Caco-2 (cell line): ENCODE measurements around the gene CEP83. TPM values are rescaled to one million over a fixed set of nuclear protein-coding genes. Genes with fewer than 3 reads are reported as not detected.

Source experiments
- BruUV-seq: library from RNA; stranded (reverse); fragments of 400-500 nt; replicated peaks from 2 replicates; lab custom pipeline; 2021; lab: Mats Ljungman, UMichigan
- CTCF ChIA-PET: fragments of 300-600 bp; sonication (Branson Sonifier 250); formaldehyde crosslinking; loops from one replicate; lab custom pipeline; 2022; ENCODE audit warnings: antibody characterized with exemption; lab: Charles Lee
- POLR2A ChIA-PET: fragments of 300-600 bp; sonication (Branson Sonifier 250); formaldehyde crosslinking; loops from one replicate; lab custom pipeline; 2022; ENCODE audit warnings: antibody characterized with exemption; lab: Charles Lee
- DNase-seq, 2 experiments: peaks; one replicate each; pipeline versions ENCODE4 v3.0.0 to v3.0.0-alpha.2; 2020 to 2022
- H3K27me3 ChIP-seq: replicated peaks from 2 replicates; pipeline ENCODE4 v1.6.0; 2011; ENCODE audit warnings: low read length; ENCODE audit not compliant: control insufficient read depth, insufficient read depth
- H3K36me3 ChIP-seq: 2 replicates; pipeline ENCODE4 v1.5.1; 2011; ENCODE audit warnings: low read length; ENCODE audit not compliant: control insufficient read depth, insufficient read depth
- H3K4me1 ChIP-seq: fragments of 250-450 bp; sonication (Bioruptor Pico); 2 replicates; pipeline ENCODE4 v1.5.1; 2020; ENCODE audit warnings: mild to moderate bottlenecking
- H3K4me3 ChIP-seq: 2 replicates; pipeline ENCODE4 v1.5.1; 2011; ENCODE audit warnings: low read depth, mild to moderate bottlenecking, control low read depth, low read length
- H3K9me3 ChIP-seq: fragments of 250-450 bp; sonication (Bioruptor Pico); 2 replicates; pipeline ENCODE4 v1.5.1; 2020; ENCODE audit warnings: mild to moderate bottlenecking, moderate library complexity
- H3K27ac Mint-ChIP-seq: one replicate; pipeline ENCODE4 v1.8.0; 2022; ENCODE audit warnings: mixed read lengths; ENCODE audit not compliant: unreplicated experiment
- H3K27me3 Mint-ChIP-seq: one replicate; pipeline ENCODE4 v1.8.0; 2022; ENCODE audit warnings: mixed read lengths; ENCODE audit not compliant: insufficient read depth, unreplicated experiment
- H3K36me3 Mint-ChIP-seq: one replicate; pipeline ENCODE4 v1.8.0; 2022; ENCODE audit warnings: mild to moderate bottlenecking, mixed read lengths; ENCODE audit not compliant: insufficient read depth, unreplicated experiment
- H3K4me1 Mint-ChIP-seq: one replicate; pipeline ENCODE4 v1.8.0; 2022; ENCODE audit warnings: low read depth, mixed read lengths; ENCODE audit not compliant: unreplicated experiment
- H3K4me3 Mint-ChIP-seq: one replicate; pipeline ENCODE4 v1.8.0; 2022; ENCODE audit warnings: mild to moderate bottlenecking, moderate library complexity, mixed read lengths; ENCODE audit not compliant: unreplicated experiment
- H3K9me3 Mint-ChIP-seq: one replicate; pipeline ENCODE4 v1.8.0; 2022; ENCODE audit warnings: mixed read lengths; ENCODE audit not compliant: unreplicated experiment
- intact Hi-C: fragments of 100-400 bp; cut with micrococcal nuclease; formaldehyde crosslinking; loops from one replicate; pipeline ENCODE4 v1.10.0; 2022; ENCODE audit not compliant: unreplicated experiment
- total RNA-seq: library from RNA; stranded (reverse); gene quantifications from 2 replicates; pipeline ENCODE4 v1.2.3, GENCODE V29; 2022
- TF ChIP-seq, protein P1 (sequence below), 2 experiments: fragments of 200-600 bp in 1 of 2; IDR thresholded peaks; 1 replicate in 1 of 2; 2 replicates in 1 of 2; pipeline versions ENCODE4 v1.5.1 to v1.8.0; 2011 to 2022; ENCODE audit warnings: antibody characterized with exemption in 1 of 2, control low read depth in 1 of 2, inconsistent platforms in 1 of 2, low read depth in 1 of 2, low read length in 1 of 2, mild to moderate bottlenecking in 1 of 2, moderate library complexity in 1 of 2; ENCODE audit not compliant: insufficient read depth in 1 of 2, severe bottlenecking in 1 of 2, unreplicated experiment in 1 of 2

CEP83 gene
- total RNA-seq, 1 experiment from 2014 or later = 23.3 TPM

DNA sequence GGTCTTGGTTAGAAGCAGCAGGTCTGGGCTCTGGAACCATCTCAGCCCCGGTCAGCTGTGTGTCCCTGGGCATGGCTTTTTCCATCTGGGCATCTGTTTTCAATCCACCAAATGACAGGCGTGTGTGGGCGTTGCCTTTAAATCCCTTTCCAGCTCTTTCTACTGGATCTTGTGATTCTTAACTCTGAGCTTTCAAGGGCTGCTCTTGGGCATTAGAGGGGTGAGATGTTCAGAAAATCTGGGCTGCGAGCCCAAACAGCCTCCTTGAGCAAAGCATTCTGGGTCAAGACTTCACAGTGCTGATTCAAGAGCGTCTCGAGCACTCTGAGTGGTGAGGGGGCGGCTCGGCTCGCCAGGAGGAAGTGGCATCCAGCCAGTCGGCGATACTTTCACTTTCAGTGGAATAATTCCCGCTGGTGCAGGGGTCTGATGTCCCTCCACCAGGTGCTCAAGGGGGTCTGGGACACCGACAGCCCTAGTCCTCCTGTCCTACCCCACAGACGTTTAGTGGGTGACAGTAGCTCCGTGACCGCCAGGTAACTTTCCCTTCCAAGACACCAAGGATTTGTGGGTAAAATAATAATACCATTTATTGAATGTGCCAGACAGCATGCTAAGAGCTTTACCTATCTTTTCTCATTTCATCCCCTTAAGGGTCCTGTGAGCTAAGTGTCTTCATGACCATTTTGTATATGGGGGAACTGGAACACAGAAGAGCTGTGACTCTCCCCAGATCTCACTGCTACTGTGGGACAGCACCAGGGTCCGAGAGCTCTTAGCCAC lies 197.2 kb downstream of the CEP83 start:
- Histone ChIP-seq H3K9me3 (no peaks in the 10 kb centered on the region), H3K4me3 (no peak overlapping the region), H3K4me1 (peaks cover 14% of the 10 kb centered on the region), H3K27me3 (no peaks in the 10 kb centered on the region), H3K36me3 (no peaks in the 10 kb centered on the region)
- no peaks in the 10 kb centered on the region for H3K9me3 Mint-ChIP-seq
- no peak overlapping the region for H3K4me3 Mint-ChIP-seq
- no TSS peak for BruUV-seq
- ChIA-PET POLR2A (no interaction called here), CTCF (no interaction called here)
- no peak overlapping the region for H3K27ac Mint-ChIP-seq
- no peaks in the 10 kb centered on the region for H3K27me3 Mint-ChIP-seq
- H3K36me3 Mint-ChIP-seq = peaks cover 62% of the 10 kb centered on the region
- DNase-seq = no peak
- peaks cover 7% of the 10 kb centered on the region for H3K4me1 Mint-ChIP-seq
- intact Hi-C loops = no loop called here
- TF ChIP-seq, protein P1, sequence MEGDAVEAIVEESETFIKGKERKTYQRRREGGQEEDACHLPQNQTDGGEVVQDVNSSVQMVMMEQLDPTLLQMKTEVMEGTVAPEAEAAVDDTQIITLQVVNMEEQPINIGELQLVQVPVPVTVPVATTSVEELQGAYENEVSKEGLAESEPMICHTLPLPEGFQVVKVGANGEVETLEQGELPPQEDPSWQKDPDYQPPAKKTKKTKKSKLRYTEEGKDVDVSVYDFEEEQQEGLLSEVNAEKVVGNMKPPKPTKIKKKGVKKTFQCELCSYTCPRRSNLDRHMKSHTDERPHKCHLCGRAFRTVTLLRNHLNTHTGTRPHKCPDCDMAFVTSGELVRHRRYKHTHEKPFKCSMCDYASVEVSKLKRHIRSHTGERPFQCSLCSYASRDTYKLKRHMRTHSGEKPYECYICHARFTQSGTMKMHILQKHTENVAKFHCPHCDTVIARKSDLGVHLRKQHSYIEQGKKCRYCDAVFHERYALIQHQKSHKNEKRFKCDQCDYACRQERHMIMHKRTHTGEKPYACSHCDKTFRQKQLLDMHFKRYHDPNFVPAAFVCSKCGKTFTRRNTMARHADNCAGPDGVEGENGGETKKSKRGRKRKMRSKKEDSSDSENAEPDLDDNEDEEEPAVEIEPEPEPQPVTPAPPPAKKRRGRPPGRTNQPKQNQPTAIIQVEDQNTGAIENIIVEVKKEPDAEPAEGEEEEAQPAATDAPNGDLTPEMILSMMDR (IDR thresholded peaks at IDR 0.05; ENCODE audit: insufficient read depth in 1 of 2, low read depth in 1 of 2, low read length in 1 of 2, severe bottlenecking in 1 of 2, unreplicated experiment in 1 of 2) = no peak

DNA sequence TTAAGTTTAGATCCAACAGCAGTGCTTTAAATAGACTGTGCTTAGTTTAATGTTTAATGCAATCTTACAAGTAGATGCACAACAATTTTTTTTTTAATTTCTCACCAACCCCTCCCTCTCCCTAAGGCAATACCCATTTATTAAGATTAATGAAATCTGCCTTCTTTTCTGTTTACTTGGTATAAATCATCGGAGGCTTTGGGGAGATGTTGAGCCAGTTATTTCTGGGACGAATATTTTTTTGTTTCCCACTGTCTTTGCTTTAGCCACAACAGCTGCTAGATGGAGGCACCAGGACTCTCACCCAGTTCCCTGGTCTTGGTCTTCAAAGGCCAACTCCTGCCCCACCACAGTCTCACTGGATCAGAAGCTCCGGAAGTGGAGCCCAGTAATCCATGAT lies 197.9 kb downstream of the CEP83 start:
- Histone ChIP-seq H3K4me1 (peaks cover 8% of the 10 kb centered on the region), H3K27me3 (no peaks in the 10 kb centered on the region), H3K4me3 (no peak overlapping the region), H3K36me3 (no peaks in the 10 kb centered on the region), H3K9me3 (no peaks in the 10 kb centered on the region)
- ChIA-PET CTCF (no interaction called here), POLR2A (no interaction called here)
- DNase-seq = no peak
- intact Hi-C loops = no loop called here
- no peaks in the 10 kb centered on the region for H3K9me3 Mint-ChIP-seq
- H3K4me3 Mint-ChIP-seq = no peak overlapping the region
- peaks cover 62% of the 10 kb centered on the region for H3K36me3 Mint-ChIP-seq
- H3K27ac Mint-ChIP-seq = no peak overlapping the region
- no peaks in the 10 kb centered on the region for H3K27me3 Mint-ChIP-seq
- H3K4me1 Mint-ChIP-seq = peaks cover 1% of the 10 kb centered on the region
- TF ChIP-seq, protein P1 (IDR thresholded peaks at IDR 0.05; ENCODE audit: insufficient read depth in 1 of 2, low read depth in 1 of 2, low read length in 1 of 2, severe bottlenecking in 1 of 2, unreplicated experiment in 1 of 2) = no peak
- BruUV-seq = no TSS peak

DNA sequence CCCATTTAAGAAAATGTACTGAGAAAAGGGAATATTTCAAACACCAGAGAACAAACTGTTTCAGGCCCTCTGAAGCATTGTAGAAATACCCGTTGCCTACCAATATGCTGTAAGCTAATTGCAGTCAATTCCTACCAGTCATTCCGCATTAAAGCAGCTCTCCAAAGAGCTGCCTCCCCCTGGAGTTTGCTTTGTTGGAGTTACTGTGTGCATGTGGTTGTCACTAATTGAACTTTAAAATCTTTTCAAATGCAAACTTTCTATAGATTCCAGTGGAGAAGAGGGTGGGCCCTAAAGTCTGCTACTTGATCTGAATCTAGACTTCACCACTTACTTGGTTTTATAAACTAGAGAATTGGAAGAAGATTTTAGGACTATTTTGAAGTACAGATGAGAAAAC lies 198.5 kb downstream of the CEP83 start:
- peaks cover 63% of the 10 kb centered on the region for H3K36me3 Mint-ChIP-seq
- ChIA-PET CTCF (no interaction called here), POLR2A (no interaction called here)
- H3K4me1 Mint-ChIP-seq = no peaks in the 10 kb centered on the region
- H3K27me3 Mint-ChIP-seq = no peaks in the 10 kb centered on the region
- H3K9me3 Mint-ChIP-seq = no peaks in the 10 kb centered on the region
- BruUV-seq = no TSS peak
- Histone ChIP-seq H3K27me3 (no peaks in the 10 kb centered on the region), H3K4me3 (no peak overlapping the region), H3K4me1 (0 out of 2 replicates have a peak, but pooled peaks cover 1% of the 10 kb centered on the region), H3K9me3 (no peaks in the 10 kb centered on the region), H3K36me3 (no peaks in the 10 kb centered on the region)
- intact Hi-C loops = no loop called here
- H3K4me3 Mint-ChIP-seq = no peak overlapping the region
- TF ChIP-seq, protein P1 (IDR thresholded peaks at IDR 0.05; ENCODE audit: insufficient read depth in 1 of 2, low read depth in 1 of 2, low read length in 1 of 2, severe bottlenecking in 1 of 2, unreplicated experiment in 1 of 2) = no peak
- no peak overlapping the region for H3K27ac Mint-ChIP-seq
- no peak for DNase-seq
